ENCODE measurements around the gene MAU2. TPM values are rescaled to one million over a fixed set of nuclear protein-coding genes. Genes with fewer than 3 reads are reported as not detected.
A peak's percentile ranks its signal among the peaks of the same experiment; 100 is the strongest.

The MAU2 gene
- total RNA-seq, 2 experiments from 2014 or later, result 103 to 105 TPM

DNA sequence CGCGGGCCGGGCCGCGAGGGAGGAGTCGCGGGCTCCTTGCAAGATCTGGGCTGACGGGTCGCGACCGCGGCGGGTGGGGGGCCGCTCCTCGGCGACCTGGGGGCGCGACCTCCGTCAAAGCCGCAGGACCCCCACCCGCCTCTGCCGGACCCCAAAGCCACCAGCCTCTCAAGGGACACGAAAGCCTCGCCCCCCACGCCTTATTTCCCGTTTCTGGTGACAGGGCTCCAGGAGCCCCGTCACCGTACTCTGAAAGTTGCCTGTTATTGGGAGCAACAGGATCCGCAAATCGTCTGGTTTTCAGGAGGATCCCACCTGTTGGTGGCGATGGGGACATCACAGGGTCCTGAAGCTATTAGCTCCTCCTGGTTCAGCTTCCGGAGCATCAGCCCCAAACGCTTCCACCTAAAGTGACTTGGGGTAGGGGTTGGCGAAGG lies 530 bp downstream of the MAU2 start:
- no peaks in the 10 kb centered on the region for H3K27me3 Mint-ChIP-seq
- no peaks in the 10 kb centered on the region for H3K9me3 Mint-ChIP-seq

DNA sequence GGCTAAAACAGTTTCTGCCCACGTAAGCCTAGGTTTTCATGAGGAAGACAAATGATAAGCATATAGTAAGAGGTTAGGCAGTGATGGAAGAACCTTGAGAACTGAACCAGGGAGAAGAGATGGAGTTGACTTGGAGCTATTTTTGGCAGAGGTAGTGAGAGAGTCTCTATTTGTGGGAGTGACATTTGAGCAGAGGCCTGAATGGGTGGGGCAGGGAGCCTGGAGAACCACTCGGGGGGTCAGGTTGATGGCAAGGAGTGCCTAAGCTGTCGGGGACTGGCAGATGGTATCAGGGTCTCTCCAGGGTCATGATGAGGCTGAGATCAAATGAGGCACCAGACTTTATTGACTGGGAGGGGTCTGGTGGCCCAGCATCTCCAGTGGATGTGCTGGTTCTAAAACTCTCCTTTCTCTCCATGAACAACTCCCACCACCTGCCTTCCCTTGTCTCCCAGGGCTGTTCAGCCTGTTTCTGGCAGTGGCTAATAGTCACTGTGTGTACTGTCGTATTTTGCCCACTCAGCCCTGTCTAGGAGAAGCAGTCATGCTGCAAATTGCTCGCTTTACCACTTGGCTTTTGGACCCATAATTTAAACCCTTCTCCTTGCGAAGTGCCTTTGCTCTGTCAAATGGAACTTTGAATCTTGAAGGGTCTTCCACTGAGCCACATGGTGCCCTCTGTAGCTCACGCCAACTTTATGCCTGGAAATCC lies 3.6 kb downstream of the MAU2 start:
- Mint-ChIP-seq H3K27ac (no peak overlapping the region), H3K4me1 (peaks cover 25% of the 10 kb centered on the region)

More for the DNA sequence above, 530 bp downstream of the MAU2 start:
- DNase-seq (no peak), ATAC-seq (ENCODE audit: low read depth) (no peak)
- Mint-ChIP-seq H3K4me1 (peaks cover 26% of the 10 kb centered on the region), H3K4me3 (peak overlapping the region; percentile 96), H3K27ac (peak overlapping the region; percentile 99), H3K36me3 (peaks cover 17% of the 10 kb centered on the region)
- POLR2A ChIA-PET, result interaction anchor here (1.0 to 2.0 kb wide), 4 partner anchors 15 to 195 kb away, joined by 3 to 5 read pairs (median 3); partner anchors contain the start of genes NDUFA13 and TSSK6

DNA sequence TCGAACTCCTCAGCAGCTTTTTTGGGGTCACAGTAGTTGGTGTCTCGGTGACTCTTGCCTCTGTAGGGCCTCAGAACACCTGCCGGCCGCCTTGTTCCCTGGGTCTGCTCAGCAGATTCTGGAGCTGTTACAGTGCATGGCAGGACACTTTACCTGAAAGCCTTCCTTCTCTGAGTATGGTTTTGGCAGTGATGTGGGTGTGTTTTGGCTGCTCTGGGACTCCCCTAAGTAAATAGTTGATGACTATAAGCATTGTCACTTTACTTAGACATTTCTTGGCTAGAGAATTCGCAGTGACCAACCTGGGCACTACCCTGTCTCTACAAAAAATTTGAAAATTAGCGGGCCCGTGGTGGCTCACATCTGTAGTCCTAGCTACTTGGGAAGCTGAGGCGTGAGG lies 7.0 kb downstream of the MAU2 start:
- no peaks in the 10 kb centered on the region for H3K9me3 Mint-ChIP-seq
- no peak overlapping the region for H3K27ac Mint-ChIP-seq
- DNase-seq, result no peak
- no peaks in the 10 kb centered on the region for H3K27me3 Mint-ChIP-seq
- peaks cover 20% of the 10 kb centered on the region for H3K4me1 Mint-ChIP-seq
- POLR2A ChIA-PET, result interaction anchor here (0.7 kb wide), 2 partner anchors 19 to 334 kb away, joined by 3 to 6 read pairs; no protein-coding TSS in a partner anchor
- no peak for ATAC-seq (ENCODE audit: low read depth)
- H3K4me3 Mint-ChIP-seq, result no peak overlapping the region
- H3K36me3 Mint-ChIP-seq, result peaks cover 27% of the 10 kb centered on the region

More for the DNA sequence above, 3.6 kb downstream of the MAU2 start:
- Mint-ChIP-seq H3K36me3 (peaks cover 20% of the 10 kb centered on the region), H3K27me3 (no peaks in the 10 kb centered on the region), H3K9me3 (no peaks in the 10 kb centered on the region), H3K4me3 (no peak overlapping the region)
- ATAC-seq (ENCODE audit: low read depth), result no peak
- DNase-seq, result no peak
- POLR2A ChIA-PET, result no interaction called here

DNA sequence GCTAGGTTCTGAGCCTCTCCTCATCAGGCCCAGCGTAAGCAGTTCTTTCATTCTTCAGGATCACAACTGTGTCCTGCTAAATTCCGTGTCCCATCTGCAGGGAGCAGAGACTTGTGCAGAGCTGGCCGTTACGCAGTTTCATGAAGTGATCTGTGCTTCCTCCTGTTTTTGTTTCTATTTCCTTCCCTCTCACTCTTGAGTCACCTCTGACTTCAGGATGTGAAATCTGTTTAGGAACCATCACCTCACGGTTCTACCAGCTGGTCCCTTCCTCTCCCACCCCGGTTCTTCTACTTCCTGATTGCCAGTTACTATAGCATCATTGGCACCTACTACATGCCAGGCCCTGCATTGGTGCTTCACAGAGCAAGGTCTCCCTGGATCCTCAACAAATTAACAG lies 8.5 kb downstream of the MAU2 start:
- peak overlapping the region; percentile 64 for H3K4me3 Mint-ChIP-seq
- ATAC-seq (ENCODE audit: low read depth), result peak; percentile 75
- POLR2A ChIA-PET, result interaction anchor here (1.5 kb wide), 1 partner anchor 56 kb away, joined by 4 read pairs; no protein-coding TSS in a partner anchor
- peak overlapping the region; percentile 87 for H3K27ac Mint-ChIP-seq
- no peaks in the 10 kb centered on the region for H3K9me3 Mint-ChIP-seq
- DNase-seq, result no peak
- no peaks in the 10 kb centered on the region for H3K27me3 Mint-ChIP-seq
- H3K36me3 Mint-ChIP-seq, result peaks cover 20% of the 10 kb centered on the region
- peaks cover 15% of the 10 kb centered on the region for H3K4me1 Mint-ChIP-seq

DNA sequence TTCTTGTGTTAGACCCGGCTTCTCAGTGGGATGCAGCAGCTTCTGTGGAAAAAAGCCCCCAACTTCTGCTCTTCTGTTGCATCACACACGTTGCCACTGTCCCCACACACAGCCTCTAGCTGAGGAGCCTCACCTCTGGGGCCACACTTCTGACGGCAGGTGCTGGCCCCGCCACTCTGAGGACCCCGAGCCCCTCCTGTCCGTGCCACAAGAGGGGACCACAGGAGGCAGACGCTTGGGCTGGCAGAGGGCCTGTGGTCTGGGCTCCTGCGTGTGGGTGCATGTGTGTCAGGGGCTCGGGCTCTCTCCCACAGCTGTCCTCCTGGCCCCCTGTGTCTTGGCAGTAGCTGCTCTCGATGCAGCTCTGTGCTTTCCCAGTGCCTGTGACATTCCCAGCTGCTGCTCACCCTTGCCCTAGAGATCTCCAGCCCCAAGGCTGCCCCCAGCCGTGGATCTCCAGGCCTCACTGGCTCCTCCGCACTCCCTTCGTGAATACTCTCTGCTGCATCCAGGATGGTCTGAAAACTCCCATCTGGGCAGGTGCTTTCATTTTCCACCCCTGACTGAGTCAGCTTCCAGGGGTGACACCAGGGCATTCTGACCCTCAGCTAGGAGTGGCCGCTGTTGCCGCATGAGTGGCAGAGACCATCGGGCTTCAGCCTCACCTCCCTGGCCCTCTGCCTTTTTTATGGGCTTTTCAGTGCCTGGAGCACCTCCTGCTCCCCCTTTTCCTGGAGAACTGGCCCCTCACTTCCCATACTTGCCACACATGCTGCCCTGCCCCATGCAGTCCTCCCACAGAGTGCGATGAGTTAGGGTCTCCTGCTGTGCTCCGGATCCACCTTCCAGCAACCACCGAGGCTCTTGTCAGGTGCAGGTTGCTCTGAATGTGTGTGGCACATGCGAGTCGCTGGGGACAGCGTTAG lies 13.7 kb downstream of the MAU2 start:
- peaks cover 5% of the 10 kb centered on the region for H3K36me3 Mint-ChIP-seq
- POLR2A ChIA-PET, result no interaction called here

DNA sequence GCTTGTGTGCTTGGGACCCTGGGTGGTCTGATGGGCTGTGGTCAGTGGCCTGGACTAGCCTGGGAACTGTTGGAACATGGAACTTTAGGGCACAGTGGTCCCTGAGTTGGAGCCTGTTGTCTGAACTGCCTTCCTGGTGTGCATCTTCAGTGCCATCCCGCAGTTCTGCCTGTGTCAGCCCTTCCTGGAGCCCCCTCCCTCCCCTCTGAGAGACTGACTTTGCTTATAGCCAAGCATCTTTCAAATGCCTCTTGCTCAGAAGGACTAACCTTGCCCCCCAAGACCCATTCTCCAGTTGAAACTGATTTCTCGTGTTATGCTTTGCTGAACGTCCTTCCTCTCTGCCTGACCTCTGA lies 14.3 kb downstream of the MAU2 start:
- Mint-ChIP-seq H3K4me3 (no peak overlapping the region), H3K36me3 (peaks cover 4% of the 10 kb centered on the region), H3K4me1 (no peaks in the 10 kb centered on the region), H3K27me3 (no peaks in the 10 kb centered on the region), H3K9me3 (no peaks in the 10 kb centered on the region), H3K27ac (peak overlapping the region; percentile 56)
- ATAC-seq (ENCODE audit: low read depth), result no peak
- POLR2A ChIA-PET, result no interaction called here
- DNase-seq, result no peak

More for the DNA sequence above, 13.7 kb downstream of the MAU2 start:
- Mint-ChIP-seq H3K4me1 (peaks cover 2% of the 10 kb centered on the region), H3K4me3 (no peak overlapping the region), H3K27me3 (no peaks in the 10 kb centered on the region), H3K27ac (no peak overlapping the region), H3K9me3 (no peaks in the 10 kb centered on the region)
- DNase-seq (no peak), ATAC-seq (ENCODE audit: low read depth) (no peak)

DNA sequence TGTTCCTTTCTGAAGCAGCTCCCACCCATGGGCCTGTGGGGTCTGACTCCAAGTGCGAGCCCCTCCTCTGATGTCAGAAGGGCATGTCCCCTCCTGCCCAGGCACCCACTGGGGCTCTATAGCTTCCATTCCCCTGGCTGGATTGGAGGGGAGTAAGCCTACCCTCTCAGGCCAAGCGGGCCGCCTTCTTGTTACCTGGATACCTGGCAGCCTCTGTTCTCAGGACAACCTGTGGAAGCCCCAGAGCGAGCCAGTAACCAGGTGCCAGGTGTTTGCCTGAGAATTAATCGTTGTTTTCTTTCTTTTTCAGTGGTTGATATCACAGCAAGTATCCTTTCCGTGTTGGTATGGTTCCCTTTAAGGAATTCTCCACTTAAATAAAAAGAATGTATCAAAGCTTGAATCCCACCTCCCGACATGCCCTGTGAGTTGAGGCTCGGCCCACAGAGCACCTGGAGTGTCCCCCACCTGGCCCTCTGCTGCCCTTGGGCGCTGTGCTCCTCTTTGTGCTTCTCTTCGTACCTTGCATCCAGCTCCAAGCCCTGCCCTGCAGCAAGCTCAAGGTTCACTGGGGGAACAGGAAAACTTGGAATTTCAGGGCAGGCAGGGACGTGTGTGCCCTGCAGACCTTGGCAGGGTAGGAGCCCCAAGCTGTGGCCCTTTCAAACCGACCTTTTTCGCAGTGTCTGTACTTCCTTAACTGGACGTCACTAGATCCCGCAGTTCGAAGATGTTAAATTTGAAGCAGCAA lies 15.0 kb downstream of the MAU2 start:
- DNase-seq (no peak), ATAC-seq (ENCODE audit: low read depth) (no peak)
- peaks cover 2% of the 10 kb centered on the region for H3K36me3 Mint-ChIP-seq
- no peaks in the 10 kb centered on the region for H3K9me3 Mint-ChIP-seq
- H3K27ac Mint-ChIP-seq, result peak overlapping the region; percentile 56
- POLR2A ChIA-PET, result interaction anchor here (1.0 kb wide), 1 partner anchor 14 kb away, joined by 3 read pairs; the partner anchor contains the start of gene MAU2
- H3K4me1 Mint-ChIP-seq, result no peaks in the 10 kb centered on the region
- no peak overlapping the region for H3K4me3 Mint-ChIP-seq
- no peaks in the 10 kb centered on the region for H3K27me3 Mint-ChIP-seq

DNA sequence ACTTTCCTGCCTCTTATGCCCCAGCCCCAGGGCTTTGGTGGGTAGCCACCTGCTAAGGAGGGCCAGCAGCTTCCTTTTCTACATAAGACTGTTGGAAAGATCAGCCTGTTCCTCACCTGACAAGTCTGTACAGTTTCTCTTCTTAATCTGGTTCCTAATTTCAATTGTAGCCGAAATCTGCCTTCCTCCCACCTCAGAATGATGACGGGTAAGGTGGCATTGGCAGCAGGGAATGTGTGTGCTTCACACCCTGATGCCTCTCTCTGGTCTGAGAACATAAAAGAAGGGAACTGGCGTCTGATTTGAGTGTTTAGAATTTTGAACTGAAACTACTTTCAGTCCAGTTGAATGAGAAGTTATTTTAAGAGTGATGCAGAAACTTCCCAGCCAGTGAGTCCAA lies 16.0 kb downstream of the MAU2 start:
- Mint-ChIP-seq H3K27ac (no peak overlapping the region), H3K9me3 (no peaks in the 10 kb centered on the region), H3K27me3 (no peaks in the 10 kb centered on the region), H3K4me3 (no peak overlapping the region), H3K4me1 (no peaks in the 10 kb centered on the region), H3K36me3 (peaks cover under 1% of the 10 kb centered on the region)
- no peak for DNase-seq
- POLR2A ChIA-PET, result no interaction called here
- ATAC-seq (ENCODE audit: low read depth), result no peak

DNA sequence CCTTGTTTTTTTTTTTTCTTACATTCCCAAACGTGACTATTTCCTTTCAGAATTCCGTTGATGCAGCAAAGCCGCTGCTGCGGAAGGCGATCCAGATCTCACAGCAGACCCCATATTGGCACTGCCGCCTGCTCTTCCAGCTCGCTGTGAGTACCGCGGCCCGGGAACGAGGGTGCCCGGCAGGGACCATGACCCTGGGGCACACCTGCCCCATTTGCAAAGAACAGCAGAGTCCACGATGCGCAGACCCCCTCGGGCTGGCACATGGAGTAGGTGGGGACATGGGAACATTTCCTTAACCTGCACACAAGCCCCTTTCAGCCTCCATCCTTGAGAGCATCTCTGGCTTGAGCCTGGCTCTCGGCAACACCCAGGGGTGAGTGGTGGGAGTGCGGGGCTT lies 16.5 kb downstream of the MAU2 start:
- no peaks in the 10 kb centered on the region for H3K4me1 Mint-ChIP-seq
- H3K27me3 Mint-ChIP-seq, result no peaks in the 10 kb centered on the region
- no peak for ATAC-seq (ENCODE audit: low read depth)
- H3K4me3 Mint-ChIP-seq, result no peak overlapping the region
- DNase-seq, result no peak
- no peaks in the 10 kb centered on the region for H3K36me3 Mint-ChIP-seq
- POLR2A ChIA-PET, result no interaction called here
- no peak overlapping the region for H3K27ac Mint-ChIP-seq
- H3K9me3 Mint-ChIP-seq, result no peaks in the 10 kb centered on the region

DNA sequence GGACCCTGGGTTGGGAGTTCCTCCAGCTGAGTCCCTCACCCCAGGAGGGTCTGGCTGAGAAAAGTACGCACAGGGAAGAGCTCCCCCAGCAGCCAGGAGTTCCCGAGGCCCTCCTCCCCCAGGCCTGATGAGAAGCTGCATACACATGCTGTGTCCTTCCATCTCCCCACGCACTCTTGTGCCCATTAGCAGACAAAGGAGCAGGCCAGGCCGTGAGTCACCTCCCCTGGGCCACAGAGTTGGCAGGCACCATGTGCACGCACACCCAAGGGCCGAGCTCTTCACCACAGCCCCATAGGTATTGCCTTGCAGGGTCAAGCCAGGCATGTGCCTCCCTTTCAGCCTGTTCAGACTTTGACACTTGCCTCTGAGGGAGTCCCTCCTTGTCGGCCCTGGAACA lies 17.5 kb downstream of the MAU2 start:
- no peak overlapping the region for H3K27ac Mint-ChIP-seq
- POLR2A ChIA-PET, result no interaction called here
- no peaks in the 10 kb centered on the region for H3K36me3 Mint-ChIP-seq
- DNase-seq (no peak), ATAC-seq (ENCODE audit: low read depth) (no peak)
- H3K4me3 Mint-ChIP-seq, result no peak overlapping the region
- H3K4me1 Mint-ChIP-seq, result no peaks in the 10 kb centered on the region
- no peaks in the 10 kb centered on the region for H3K27me3 Mint-ChIP-seq
- H3K9me3 Mint-ChIP-seq, result no peaks in the 10 kb centered on the region

DNA sequence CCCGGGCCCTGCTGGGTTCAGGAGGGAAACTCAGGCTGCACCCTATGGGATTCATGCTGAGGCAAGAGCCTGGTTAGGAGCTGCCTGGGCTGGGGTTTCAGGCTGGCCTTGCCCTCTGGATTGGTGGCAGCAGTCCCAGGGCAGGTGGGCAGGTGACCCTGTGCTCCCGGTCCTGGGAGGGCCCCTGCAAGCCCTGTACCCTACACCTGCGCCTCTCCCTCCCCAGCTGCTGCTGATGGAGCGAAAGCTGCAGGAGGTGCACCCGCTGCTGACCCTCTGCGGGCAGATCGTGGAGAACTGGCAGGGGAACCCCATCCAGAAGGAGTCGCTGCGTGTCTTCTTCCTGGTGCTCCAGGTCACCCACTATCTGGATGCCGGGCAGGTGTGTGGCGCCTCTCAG lies 20.4 kb downstream of the MAU2 start:
- ATAC-seq (ENCODE audit: low read depth), result no peak
- Mint-ChIP-seq H3K4me3 (no peak overlapping the region), H3K36me3 (no peaks in the 10 kb centered on the region), H3K4me1 (no peaks in the 10 kb centered on the region), H3K27me3 (no peaks in the 10 kb centered on the region), H3K27ac (no peak overlapping the region), H3K9me3 (no peaks in the 10 kb centered on the region)
- POLR2A ChIA-PET, result no interaction called here
- no peak for DNase-seq

DNA sequence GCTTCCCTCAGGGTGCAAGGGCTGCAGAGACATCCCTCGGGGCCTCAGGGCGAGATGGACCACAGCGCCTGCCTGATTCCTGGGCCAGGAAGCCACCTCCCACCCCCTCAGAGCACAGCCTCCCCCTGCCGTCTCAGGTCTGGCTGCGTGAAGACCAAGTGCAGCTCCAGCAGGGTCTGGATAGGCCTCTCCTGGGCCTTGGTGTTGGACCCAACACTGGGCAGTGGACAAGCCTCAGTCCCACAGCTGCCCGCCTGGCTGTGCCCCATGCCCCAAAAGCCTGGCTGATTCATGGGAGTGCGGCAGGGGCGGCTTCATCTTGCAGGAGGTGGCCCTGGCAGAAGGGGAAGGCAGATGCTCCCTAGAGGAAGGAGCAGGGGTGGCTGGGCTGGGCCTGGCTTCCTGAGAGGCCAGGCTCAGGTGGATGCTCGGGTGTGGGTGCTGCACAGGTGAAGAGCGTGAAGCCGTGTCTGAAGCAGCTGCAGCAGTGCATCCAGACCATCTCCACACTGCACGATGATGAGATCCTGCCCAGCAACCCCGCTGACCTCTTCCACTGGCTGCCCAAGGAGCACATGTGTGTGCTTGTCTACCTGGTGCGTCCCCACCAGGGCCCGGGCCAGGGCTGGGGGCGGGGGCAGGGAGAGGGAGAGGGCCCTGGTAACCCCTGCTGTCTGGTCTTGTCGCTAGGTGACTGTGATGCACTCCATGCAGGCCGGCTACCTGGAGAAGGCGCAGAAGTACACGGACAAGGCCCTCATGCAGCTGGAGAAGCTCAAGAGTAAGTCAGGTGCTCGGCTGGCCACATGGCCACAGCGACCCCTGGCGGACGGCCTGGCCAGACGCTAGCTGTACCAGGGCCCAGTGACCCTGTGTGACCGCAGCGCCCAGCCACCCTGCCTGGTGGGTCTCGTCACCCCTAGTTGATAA lies 21.7 kb downstream of the MAU2 start:
- no peak for ATAC-seq (ENCODE audit: low read depth)
- Mint-ChIP-seq H3K36me3 (peaks cover 4% of the 10 kb centered on the region), H3K4me1 (no peaks in the 10 kb centered on the region), H3K4me3 (no peak overlapping the region), H3K27ac (no peak overlapping the region), H3K9me3 (no peaks in the 10 kb centered on the region), H3K27me3 (no peaks in the 10 kb centered on the region)
- POLR2A ChIA-PET, result no interaction called here
- no peak for DNase-seq
